Vagina (tissue), 2 donors: ENCODE measurements around the gene SLC35B4. TPM values are rescaled to one million over a fixed set of nuclear protein-coding genes. Genes with fewer than 3 reads are reported as not detected.

Source experiments
- DNase-seq, 2 donors: peaks; one replicate each; pipeline ENCODE4 v3.0.0-alpha.2; 2017; ENCODE audit errors: extremely low spot score in 2 of 2
- H3K27ac ChIP-seq: fragments of 200-600 bp; sonication (generic); one replicate; pipeline ENCODE4 v1.5.1; 2019
- H3K27me3 ChIP-seq: fragments of 200-600 bp; sonication (generic); one replicate; pipeline ENCODE4 v1.5.1; 2019
- H3K36me3 ChIP-seq, 2 donors: fragments of 200-600 bp; sonication (generic); one replicate each; pipeline ENCODE4 v1.5.1; 2017 to 2019
- H3K4me1 ChIP-seq: fragments of 200-600 bp; sonication (generic); one replicate; pipeline ENCODE4 v1.5.1; 2019
- H3K4me3 ChIP-seq, 2 donors: fragments of 200-600 bp; sonication (generic); 1 replicate in 1 of 2; 2 replicates in 1 of 2; pipeline ENCODE4 v1.5.1; 2016 to 2019
- H3K9me3 ChIP-seq: fragments of 200-600 bp; sonication (generic); one replicate; pipeline ENCODE4 v1.5.1; 2019
- POLR2A ChIP-seq, 2 donors: fragments of 450-650 bp; IDR thresholded peaks; one replicate each; pipeline ENCODE4 v1.6.1; 2017; ENCODE audit warnings: antibody characterized with exemption in 2 of 2, mild to moderate bottlenecking in 2 of 2, moderate library complexity in 2 of 2
- POLR2AphosphoS5 ChIP-seq, 2 donors: sonication (generic); formaldehyde crosslinking; IDR thresholded peaks; one replicate each; pipeline ENCODE4 v1.9.0; 2017; ENCODE audit warnings: antibody characterized with exemption in 2 of 2, mild to moderate bottlenecking in 2 of 2, low read depth in 1 of 2; ENCODE audit not compliant: insufficient read depth in 1 of 2
- intact Hi-C: fragments of 100-400 bp; cut with DNase I; formaldehyde crosslinking; loops from one replicate; pipeline ENCODE4 v1.15.1; 2023
- total RNA-seq: library from RNA; depleted of rRNA; stranded (reverse); fragments of >200 nt; gene quantifications from one replicate; pipeline ENCODE4 v1.2.3, GENCODE V29; 2016
- TF ChIP-seq, protein P1 (sequence below), 3 experiments: fragments of 450-650 bp in 2 of 3; fragments of 200-600 bp in 1 of 3; sonication (generic) in 1 of 3; IDR thresholded peaks; one replicate each; pipeline ENCODE4 v1.5.1; 2017 to 2019; ENCODE audit warnings: antibody characterized with exemption in 3 of 3, mild to moderate bottlenecking in 2 of 3, moderate library complexity in 2 of 3

Gene SLC35B4
- total RNA-seq, 1 donor from 2014 or later = 13.0 TPM

- H3K9me3 ChIP-seq = no peaks in the 10 kb centered on the region
- DNase-seq = no peak
- no peaks in the 10 kb centered on the region for H3K4me1 ChIP-seq
- TF ChIP-seq, protein P1, sequence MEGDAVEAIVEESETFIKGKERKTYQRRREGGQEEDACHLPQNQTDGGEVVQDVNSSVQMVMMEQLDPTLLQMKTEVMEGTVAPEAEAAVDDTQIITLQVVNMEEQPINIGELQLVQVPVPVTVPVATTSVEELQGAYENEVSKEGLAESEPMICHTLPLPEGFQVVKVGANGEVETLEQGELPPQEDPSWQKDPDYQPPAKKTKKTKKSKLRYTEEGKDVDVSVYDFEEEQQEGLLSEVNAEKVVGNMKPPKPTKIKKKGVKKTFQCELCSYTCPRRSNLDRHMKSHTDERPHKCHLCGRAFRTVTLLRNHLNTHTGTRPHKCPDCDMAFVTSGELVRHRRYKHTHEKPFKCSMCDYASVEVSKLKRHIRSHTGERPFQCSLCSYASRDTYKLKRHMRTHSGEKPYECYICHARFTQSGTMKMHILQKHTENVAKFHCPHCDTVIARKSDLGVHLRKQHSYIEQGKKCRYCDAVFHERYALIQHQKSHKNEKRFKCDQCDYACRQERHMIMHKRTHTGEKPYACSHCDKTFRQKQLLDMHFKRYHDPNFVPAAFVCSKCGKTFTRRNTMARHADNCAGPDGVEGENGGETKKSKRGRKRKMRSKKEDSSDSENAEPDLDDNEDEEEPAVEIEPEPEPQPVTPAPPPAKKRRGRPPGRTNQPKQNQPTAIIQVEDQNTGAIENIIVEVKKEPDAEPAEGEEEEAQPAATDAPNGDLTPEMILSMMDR (IDR thresholded peaks at IDR 0.05) = no peak
- TF ChIP-seq POLR2A (IDR thresholded peaks at IDR 0.05) = no peak
- no peak for TF ChIP-seq POLR2AphosphoS5 (IDR thresholded peaks at IDR 0.05; ENCODE audit: insufficient read depth in 1 of 2, low read depth in 1 of 2)
- H3K27ac ChIP-seq = no peak overlapping the region
- H3K36me3 ChIP-seq = no peaks in the 10 kb centered on the region
- no peaks in the 10 kb centered on the region for H3K27me3 ChIP-seq
- intact Hi-C loops = no loop called here
- no peak overlapping the region for H3K4me3 ChIP-seq
Observed at GRCh38 chr7:134279898-134280297, 36.8 kb downstream of the SLC35B4 start.

- no peaks in the 10 kb centered on the region for H3K9me3 ChIP-seq
- H3K36me3 ChIP-seq = no peaks in the 10 kb centered on the region
- H3K27ac ChIP-seq = no peak overlapping the region
- TF ChIP-seq POLR2AphosphoS5 (IDR thresholded peaks at IDR 0.05; ENCODE audit: insufficient read depth in 1 of 2, low read depth in 1 of 2) (no peak), POLR2A (IDR thresholded peaks at IDR 0.05) (no peak)
- TF ChIP-seq, protein P1 (IDR thresholded peaks at IDR 0.05) = no peak
- H3K4me1 ChIP-seq = no peaks in the 10 kb centered on the region
- H3K4me3 ChIP-seq = no peak overlapping the region
- intact Hi-C loops = no loop called here
- DNase-seq = no peak
- no peaks in the 10 kb centered on the region for H3K27me3 ChIP-seq
Observed at GRCh38 chr7:134279336-134279735, 37.4 kb downstream of the SLC35B4 start.

DNA sequence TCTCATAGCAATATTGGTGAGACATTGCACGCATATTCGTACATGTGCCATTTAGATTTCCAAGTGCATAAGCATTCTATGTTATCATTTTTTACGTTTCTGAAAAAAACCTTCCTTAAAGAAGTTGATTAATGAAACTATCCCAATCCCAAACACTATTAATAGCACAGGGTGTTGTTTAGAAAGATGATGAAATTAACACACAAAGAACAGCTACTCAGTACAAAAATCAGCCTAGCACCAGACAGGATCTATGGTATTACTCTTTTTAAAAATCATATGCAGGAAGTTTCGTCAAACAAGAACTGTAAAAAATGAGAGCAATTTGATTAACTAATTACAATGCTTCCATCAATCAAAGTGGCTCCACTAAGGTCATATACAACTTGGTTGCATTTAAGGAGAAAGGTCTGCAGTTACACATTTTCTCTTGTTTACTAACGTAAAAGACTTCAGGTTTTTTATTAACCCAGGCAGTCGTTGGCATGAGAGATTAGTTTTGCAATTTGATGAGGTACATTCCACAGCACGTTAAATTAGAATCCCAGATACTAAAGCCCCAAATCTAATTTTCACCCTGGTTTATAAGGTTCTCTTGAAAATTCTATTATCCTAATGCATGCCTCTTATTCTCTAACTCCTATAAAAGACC is 38.1 kb downstream of the SLC35B4 start:
- Histone ChIP-seq H3K4me3 (no peak overlapping the region), H3K27me3 (no peaks in the 10 kb centered on the region), H3K4me1 (no peaks in the 10 kb centered on the region), H3K27ac (no peak overlapping the region), H3K9me3 (no peaks in the 10 kb centered on the region), H3K36me3 (no peaks in the 10 kb centered on the region)
- intact Hi-C loops = no loop called here
- DNase-seq = no peak
- TF ChIP-seq POLR2A (IDR thresholded peaks at IDR 0.05) = no peak
- TF ChIP-seq, protein P1 (IDR thresholded peaks at IDR 0.05) = no peak
- no peak for TF ChIP-seq POLR2AphosphoS5 (IDR thresholded peaks at IDR 0.05; ENCODE audit: insufficient read depth in 1 of 2, low read depth in 1 of 2)

GRCh38 chr7:134276951-134277350 is 39.8 kb downstream of the SLC35B4 start:
- intact Hi-C loops = no loop called here
- H3K4me3 ChIP-seq = no peak overlapping the region
- no peaks in the 10 kb centered on the region for H3K36me3 ChIP-seq
- no peaks in the 10 kb centered on the region for H3K9me3 ChIP-seq
- no peak for DNase-seq
- no peak overlapping the region for H3K27ac ChIP-seq
- H3K4me1 ChIP-seq = no peaks in the 10 kb centered on the region
- H3K27me3 ChIP-seq = no peaks in the 10 kb centered on the region
- TF ChIP-seq, protein P1 (IDR thresholded peaks at IDR 0.05) = no peak
- TF ChIP-seq POLR2AphosphoS5 (IDR thresholded peaks at IDR 0.05; ENCODE audit: insufficient read depth in 1 of 2, low read depth in 1 of 2) (no peak), POLR2A (IDR thresholded peaks at IDR 0.05) (no peak)

DNA sequence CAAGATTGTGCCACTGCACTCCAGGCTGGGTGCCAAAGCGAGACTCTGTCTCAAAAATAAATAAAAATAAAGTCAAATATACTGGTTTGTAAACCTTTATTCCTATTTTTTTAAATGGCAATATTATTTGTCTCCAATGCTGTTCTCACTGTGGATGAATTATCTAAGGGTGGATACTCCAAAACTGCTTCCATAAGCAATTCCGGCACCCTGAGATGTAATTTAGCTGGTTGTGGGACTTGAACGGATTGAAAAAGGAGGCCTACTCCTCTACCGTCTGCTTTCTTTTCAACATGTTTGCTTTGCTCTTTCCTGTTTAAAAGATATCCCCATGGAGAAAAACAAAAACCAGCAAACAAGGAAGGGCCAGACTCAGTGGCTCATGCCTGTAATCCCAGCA is 54.4 kb downstream of the SLC35B4 start:
- Histone ChIP-seq H3K27ac (no peak overlapping the region), H3K9me3 (no peaks in the 10 kb centered on the region), H3K27me3 (no peaks in the 10 kb centered on the region), H3K4me1 (no peaks in the 10 kb centered on the region), H3K36me3 (no peaks in the 10 kb centered on the region), H3K4me3 (no peak overlapping the region)
- no peak for TF ChIP-seq POLR2AphosphoS5 (IDR thresholded peaks at IDR 0.05; ENCODE audit: insufficient read depth in 1 of 2, low read depth in 1 of 2)
- TF ChIP-seq, protein P1 (IDR thresholded peaks at IDR 0.05) = no peak
- TF ChIP-seq POLR2A (IDR thresholded peaks at IDR 0.05) = no peak
- intact Hi-C loops = no loop called here
- DNase-seq = no peak
